LoVo (cell line): ENCODE measurements around the gene PROZ.

Experiments used
- DNase-seq: peaks from one replicate; pipeline ENCODE4 v3.0.0-alpha.2; 2016; ENCODE audit warnings: low spot score

The PROZ gene

DNA sequence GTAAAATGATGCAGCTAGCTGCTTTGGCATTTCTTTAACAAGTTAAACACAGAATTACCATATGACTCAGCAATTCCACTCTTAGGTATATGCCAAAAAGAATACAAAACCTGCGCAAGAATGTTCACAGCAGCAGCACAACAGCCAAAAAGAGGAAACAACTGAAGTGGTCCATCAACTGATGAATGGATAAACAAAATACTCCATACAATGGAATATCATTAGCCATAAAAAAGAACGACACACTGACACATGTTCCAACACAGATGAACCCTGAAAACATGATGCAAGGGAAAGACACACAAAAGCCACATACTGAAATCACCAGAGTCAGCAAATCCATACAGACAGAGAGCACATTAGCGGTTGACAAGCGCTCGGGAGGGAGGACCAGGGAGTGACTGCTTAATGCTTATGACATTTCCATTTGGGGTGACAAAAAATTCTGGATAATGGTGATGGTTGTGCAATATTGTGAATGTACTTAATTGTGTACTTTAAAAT lies 47.0 kb downstream of the PROZ start:
- DNase-seq, result no peak

DNA sequence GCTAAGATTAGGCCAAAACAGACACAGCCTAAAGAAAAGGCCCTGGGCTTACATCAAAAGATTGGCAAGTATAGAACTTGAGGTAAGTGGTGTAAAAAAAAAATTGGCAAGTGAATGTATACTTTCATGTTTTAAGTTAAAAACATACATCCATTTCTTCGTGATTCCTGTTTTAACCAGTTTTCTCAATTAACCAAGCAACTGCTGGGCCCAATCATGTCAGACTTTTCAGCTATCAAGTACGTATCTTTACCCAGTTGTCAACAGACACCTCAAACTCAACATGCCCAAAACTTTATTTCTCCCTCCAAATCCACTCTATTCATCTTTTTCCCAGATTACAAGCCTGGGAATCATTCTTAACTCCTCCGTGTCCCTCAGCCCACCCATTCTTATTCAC lies 49.0 kb downstream of the PROZ start:
- no peak for DNase-seq

DNA sequence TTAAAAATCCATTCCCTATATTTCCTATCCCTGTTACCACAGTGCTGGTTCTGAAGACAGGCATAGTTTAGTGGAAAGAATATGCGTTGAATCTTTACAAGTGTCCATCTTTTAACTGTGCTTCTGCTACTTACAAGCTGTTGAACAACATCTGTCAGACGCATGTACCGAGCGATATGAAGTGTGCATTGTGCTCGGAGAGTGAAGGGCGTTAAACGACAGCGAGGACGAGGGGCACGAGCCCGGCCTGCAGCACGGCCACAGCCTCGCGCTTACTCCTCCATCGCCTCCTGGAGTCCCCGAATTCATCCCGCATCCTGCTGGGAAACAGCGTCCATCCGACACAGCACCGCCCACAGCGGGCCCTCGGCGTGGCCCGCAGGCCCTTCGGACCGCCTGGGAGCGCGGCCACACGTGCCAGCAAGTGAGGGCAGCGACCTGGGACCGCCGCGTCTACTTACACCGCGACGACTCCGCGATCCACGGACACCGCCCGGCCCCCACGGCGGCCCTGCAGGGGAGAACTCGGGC lies 49.5 kb downstream of the PROZ start:
- peak; percentile 24 for DNase-seq

DNA sequence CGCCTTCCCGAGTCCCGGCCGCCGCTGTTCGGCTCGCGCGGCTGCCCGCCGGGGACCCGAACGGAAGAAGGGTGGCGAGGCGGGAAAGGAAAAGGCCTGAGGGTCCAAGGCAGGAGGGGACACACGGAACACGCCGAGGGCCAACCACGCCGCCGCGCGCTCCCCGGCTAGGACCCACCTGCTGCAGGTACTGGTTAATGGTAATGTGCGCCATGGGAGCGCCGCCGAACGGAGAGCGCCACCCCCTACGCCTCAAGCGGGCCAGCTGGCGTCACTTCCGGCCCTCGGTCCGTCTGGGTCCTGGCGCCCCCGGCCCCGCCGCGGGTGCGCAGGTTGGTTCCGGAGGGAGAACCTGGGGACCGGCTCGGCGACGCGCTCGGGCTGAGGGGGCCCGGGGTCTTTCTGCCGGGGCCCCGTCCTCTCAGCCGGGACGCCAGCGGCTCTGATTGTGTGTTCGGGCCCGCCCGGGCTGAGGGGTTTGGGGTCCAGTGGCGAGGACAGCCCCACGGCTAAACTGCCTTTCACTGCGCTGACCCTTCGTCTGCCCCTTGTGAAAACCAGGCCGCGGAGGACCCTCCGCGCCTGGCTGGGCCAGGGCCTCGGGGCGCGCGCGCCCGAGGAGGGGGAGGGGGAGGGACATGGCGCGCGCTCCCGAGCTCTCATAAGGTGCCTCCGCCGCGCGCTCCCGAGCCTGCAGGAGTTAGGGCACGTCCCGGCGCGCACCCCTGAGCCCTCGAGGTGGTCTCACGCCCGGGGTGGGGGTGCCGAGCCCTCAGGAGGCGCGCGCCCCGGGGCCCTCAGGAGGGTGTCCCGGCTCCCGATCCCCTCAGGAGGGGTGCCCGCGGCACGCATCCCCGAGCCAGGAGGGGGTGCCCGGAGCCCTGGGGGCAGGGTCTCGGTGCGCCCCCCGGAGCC lies 50.2 kb downstream of the PROZ start, which contains the start of gene PCID2:
PCID2 (minus strand) TSS at position 249 of the 915 bp plus-strand sequence; CDS start at position 214, 35 bp downstream.
- DNase-seq, result peak; percentile 91

DNA sequence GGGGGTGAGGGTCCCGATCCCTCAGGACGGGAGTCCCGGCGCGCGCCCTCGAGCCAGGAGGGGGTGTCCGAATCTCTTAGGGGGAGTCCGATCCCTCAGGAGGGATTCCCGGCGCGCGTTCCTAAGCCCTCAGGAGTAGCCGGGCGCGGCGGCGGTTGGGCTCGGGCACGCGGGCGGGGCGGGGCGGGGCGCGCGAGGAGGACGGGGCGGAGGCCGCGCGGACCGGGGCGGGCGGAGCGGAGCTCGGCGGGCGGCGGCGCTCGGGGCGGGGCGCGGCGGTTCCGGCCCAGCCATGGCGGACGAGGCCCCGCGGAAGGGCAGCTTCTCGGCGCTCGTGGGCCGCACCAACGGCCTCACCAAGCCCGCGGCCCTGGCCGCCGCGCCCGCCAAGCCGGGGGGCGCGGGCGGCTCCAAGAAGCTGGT lies 50.9 kb downstream of the PROZ start, which contains the start of gene CUL4A:
CUL4A (plus strand) TSS at position 278 of the 423 bp plus-strand sequence; CDS start at position 293, 15 bp downstream.
- DNase-seq, result peak; percentile 79

DNA sequence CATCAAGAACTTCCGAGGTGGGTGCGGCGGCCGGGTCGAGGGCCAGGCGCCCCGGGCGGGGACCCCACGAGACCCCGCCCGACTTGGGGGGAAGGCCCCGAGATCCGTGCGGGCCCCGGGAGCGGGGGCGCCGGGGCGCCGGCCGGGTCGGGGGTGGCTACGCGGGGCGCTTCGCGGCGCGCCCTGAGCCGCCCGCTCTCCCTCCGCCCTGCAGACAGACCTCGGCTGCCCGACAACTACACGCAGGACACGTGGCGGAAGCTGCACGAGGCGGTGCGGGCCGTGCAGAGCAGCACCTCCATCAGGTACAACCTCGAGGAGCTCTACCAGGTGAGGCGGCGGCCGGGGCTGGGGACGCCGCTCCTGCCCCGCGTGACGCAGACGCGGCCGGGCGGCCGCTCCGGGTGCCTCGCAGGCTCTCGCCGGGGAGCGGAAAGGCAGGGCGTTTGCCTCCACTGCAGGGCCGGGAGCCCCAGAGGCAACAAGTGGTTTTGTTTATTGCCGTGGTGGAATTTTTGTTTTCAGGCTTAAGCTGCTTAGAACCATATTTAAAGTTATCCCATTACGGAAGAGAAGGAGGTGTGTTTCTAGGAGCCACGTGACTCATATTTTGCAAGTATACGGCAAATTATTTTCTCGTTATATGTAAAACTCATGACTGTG lies 51.4 kb downstream of the PROZ start:
- peak; percentile 42 for DNase-seq

DNA sequence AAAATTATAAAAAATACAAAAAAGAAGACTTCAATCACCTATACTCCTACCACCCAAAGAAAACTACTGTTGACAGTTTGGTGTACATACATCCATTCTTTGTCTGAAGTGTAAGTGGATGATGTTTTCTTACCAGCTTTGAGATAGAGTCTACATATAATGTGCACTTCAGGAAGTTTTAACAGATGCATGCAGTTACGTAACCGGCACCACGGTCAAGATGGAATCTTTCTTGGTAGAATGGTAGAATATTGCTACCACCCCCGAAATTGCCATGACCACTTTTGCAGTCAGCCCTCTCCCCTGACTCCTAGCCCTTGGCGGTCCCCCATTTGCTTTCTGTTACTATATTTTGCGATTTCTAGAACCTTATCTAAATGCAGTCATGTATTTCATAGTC lies 52.4 kb downstream of the PROZ start:
- no peak for DNase-seq

DNA sequence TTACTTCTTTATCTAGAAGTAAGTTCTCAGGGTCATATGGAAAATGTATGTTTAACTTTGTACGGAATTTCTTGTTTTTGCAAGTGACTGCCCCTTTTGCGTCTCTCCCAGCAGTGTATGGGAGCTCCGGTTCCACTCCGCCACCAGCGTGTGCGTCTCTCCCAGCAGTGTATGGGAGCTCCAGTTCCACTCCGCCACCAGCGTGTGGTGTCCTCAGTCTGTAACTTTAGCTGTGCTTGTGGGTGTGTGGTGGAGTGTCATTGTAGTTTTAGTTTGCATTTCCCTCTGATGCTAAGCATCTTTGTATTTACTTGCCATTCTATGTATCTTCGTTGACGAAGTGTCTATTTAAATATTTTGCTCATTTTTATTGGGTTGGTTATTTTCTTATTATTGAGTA lies 53.3 kb downstream of the PROZ start:
- no peak for DNase-seq

DNA sequence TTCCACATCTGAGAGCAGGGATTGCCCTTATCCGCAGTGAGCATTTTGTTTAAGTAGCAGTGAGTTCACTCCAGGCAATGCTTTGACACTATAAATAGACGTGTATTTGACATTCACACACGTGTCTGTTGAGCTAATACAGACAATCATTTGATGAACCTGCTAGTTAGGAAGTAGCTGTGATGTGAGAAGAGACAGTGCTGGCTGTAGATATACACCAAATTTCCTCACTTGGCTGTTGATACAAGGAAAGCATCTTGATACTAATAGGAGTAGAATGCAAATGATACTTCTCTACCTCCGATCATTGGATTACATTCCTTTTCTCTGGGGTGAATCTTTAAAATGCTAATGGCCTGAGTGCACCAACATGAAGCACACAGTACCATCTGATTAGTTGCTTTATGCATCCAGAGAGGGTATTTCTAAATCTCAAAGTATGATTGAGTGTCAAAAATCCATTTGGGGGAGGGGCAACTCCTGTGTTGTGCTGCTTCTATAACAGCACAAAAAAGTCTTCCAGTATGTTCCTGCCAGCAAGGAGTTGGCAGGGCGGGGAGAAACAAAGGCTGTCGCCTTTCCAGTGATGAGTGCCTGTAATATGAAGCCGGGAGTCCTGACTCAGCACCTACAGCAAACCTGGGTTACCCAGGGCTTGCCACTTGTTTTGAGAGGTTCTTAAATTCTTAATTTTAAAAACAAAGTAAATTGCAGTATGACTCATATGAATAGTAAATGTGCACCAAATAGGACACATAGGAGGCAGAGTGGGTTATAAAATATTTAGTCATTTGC lies 58.0 kb downstream of the PROZ start:
- DNase-seq, result peak; percentile 41

DNA sequence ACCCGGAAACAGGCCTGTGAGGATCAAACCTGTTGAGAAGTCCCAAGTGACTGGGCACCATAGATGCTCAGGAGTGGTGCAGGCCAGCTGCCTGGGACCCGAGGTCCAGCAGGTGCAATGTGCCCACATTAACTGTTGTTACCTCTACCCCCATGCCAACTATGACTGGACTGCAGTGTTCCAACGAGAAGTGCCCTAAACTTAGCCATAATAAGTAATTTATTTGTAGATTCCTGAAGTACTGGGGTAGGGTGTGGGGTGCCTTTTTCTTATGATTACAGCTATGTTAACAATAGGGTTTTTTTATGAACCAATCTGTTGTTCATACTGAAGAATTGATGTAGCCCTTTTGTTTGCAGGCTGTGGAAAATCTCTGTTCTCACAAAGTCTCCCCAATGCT lies 60.1 kb downstream of the PROZ start:
- DNase-seq, result no peak

DNA sequence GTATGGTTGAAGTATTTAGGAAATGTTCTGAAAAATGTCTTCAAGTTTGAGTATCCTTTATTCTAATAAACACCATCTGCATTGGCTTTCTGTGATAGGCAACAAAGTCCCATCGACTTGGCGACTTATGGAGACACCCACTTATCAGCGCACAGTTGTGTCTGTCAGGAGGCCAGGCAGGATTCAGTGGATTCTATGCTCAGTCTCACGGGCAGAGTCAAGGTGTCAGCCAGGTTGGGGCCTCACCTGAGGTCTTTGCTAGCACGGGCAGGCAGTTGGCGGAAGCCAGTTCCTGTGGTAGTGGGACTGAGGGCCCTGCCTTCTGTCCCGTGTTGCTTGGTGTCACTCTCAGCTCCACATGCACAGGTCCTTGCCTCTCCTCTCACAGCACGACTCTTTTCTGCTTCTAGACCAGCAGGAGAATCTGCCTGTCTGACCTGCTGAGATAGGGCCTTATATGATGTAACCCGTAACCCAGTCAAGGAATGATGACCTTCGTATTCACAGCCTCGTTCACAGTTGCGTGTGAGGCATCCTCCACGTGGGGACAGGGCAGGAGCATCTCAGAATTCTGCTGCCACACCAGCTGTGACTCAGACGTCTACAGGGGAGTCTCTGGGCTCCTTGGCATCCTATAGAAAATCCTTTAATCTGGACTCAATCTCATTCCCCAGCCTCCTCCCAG lies 61.0 kb downstream of the PROZ start:
- DNase-seq, result no peak

DNA sequence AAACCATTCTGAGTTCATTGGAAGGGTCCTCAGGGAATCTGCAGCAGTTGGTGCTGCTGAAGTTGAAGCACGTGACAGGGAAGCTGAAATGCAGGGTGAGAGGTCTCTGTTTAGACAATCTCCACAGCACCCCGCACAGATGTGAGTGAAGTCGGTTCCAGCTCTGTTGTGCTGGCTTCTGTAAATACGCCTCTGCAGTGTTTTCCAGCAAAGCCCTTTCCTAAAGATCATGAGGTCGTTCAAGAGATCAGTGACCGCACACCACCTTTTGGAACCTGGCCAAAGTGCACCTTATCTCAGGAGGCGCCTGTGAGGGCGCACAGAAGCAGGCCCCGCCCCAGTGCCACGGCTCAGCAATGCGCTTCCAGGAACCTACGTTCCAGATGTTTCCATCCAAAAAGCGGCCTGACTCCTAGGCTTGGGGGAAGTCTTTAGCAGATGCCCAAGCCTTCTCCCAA lies 61.7 kb downstream of the PROZ start:
- no peak for DNase-seq

DNA sequence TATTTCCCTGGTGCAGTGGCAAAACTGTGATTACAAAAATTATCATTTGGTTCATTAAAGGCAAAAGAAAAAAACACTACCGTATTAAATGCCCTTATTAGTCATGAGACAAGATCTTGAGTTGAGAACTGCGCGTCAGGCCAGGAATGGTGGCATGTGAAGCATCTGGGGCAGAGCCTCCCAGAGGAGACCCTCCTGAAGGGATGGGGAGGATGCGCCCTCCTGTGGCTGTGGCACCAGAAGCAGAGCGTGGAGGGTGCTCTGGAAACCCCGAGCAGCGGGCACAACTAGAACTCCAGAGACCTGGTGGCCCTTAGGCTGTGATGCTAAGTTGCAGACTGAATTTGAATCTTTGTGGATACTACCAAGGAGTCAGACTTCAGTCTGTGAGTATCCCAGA lies 62.4 kb downstream of the PROZ start:
- no peak for DNase-seq
